Measurements from ENCODE around the gene SCMH1.
"Not testable (repeated sequence)": the region's sequence is repeated elsewhere in the genome, so short reads cannot be mapped to it uniquely, and the experiment has no call there.

The SCMH1 gene

DNA sequence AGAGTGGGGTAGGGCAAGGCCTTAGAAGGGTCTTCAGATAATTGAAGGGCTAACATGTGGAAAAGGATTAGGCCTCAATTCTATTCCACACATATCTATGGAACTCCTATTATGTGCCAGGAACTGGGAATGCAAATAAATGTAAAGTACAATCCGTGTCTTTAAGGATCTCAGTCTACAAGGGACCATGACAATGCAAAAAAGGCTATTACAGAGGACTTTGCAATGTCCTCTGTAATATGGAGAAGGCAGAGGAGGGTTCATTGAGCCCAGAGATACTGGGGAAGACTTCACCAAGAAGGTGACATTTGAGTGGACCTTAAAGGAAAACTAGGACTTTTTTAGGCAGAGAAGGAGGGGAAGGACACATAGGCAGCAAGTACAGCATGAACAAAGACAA lies 4.5 kb upstream of the SCMH1 start:
- DNase-seq, result no peak

DNA sequence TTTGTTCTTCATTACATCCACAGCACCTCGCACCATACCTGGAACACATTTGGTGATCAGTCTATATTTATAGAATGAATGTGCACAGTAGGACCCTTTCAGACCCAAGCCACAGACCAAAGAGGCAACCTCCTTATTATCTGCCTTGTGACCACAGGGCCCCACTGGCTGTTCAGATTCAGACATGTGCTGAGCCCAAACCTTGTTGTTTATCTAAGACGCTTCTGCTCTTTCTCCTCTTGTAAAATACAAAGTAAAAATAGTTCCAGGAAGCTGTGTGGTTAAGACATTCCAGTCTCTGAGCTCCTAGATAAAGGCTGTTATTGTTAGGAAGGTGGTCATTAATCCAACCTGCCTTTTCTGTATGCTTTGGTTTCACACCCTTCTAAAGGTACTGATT lies 3.6 kb upstream of the SCMH1 start:
- DNase-seq, result no peak

- DNase-seq, result no peak
These were observed 926 bp upstream of the SCMH1 start for GRCh38 chr1:41243079-41243385.

DNA sequence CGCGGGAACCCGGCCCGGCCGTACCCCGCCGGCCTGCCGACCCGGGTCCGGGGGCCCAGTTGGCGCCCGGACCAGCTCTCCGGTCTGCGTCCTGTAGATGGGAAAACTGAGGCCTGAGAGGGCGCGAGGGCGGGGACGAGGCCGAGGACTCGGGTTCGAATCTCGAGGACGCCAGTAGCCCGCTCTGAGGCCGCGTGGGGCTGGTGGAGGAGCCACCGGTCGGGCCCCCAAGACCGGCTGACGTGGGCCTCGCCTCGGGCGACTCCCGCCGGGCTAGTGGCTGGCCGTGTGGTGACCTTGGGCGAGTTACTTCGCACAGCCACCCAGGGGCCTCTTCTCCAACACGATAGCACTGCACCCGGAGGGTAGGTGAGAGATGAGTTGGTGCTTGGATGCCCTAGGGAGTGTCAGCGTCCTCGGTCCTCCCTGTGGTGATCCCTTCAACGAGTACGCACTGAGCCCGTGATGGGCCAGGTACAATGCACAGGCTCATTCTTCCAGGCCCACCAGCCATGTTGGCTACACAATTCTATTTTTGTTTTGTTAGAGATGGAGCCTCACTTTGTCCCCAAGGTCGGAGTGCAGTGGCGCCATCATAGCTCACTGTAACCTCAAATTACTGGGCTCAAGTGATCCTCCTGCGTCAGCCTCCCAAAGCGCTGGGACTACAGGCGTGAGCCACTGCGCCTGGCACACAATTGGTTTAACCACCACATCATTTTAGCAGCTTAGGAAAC lies 404 bp upstream of the SCMH1 start:
- DNase-seq, result no peak

GRCh38 chr1:41241354-41241748 lies 755 bp downstream of the SCMH1 start:
- peak; percentile 15 to 34 (median 19) for DNase-seq

GRCh38 chr1:41240781-41241353 lies 1.2 kb downstream of the SCMH1 start:
- no peak for DNase-seq

GRCh38 chr1:41239988-41240610 lies 2.0 kb downstream of the SCMH1 start:
- no peak for DNase-seq

DNA sequence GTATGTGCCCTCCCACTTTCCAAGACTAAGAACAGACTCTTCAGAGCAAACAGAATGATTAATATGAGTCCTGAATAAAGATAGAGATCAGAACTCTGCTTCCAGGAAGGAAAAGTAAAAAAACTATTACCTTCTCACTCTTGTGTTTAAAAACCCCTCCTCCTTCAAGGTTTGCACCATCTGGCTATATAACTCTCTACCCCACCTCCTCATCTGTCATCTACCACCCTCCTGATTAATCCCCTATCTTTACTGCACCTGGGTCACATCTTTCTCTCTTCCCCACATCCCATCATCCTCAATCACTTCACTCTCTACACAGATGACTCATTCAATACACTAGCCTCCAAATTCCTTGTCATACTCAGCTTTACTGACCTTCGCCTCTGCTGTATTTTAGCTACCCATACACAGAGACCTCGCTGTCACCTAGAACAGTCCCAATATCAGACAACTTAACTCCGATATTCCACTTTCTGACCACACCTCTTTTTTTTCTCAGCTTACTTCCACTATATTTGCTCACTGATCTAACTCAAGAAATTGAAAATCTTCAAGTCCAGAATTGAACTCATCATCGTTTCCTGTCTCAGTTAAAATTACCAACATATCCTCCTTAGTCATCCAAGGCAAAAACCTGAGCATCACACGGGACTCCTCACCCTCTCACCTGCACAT lies 3.7 kb downstream of the SCMH1 start:
- no peak for DNase-seq

GRCh38 chr1:41236781-41237180 lies 5.3 kb downstream of the SCMH1 start:
- DNase-seq, result no peak

- DNase-seq, result no peak
These were observed 6.2 kb downstream of the SCMH1 start for GRCh38 chr1:41235893-41236292.

DNA sequence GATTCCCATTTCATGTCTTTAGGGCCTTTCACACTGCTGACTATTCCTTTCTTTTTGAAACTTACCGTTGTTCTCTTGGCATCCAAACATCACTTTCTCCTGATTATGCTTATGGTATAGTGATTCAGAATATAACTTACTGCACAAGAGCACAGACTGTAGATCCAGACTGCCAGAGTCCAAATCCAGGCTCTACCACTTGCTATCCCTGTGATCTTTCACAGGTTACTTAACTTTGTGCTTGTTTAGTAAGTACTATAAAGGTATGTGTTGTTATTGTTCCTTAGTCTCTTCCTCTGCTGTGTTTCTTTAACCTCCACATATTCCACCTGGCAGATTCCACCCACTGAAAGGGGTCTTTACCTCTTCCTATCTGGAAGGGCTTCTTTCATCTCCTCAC lies 8.4 kb downstream of the SCMH1 start:
- DNase-seq, result no peak

- DNase-seq, result no peak
These were observed 9.8 kb downstream of the SCMH1 start for GRCh38 chr1:41232305-41232704.

- no peak for DNase-seq
These were observed 11.4 kb downstream of the SCMH1 start for GRCh38 chr1:41230656-41231055.

DNA sequence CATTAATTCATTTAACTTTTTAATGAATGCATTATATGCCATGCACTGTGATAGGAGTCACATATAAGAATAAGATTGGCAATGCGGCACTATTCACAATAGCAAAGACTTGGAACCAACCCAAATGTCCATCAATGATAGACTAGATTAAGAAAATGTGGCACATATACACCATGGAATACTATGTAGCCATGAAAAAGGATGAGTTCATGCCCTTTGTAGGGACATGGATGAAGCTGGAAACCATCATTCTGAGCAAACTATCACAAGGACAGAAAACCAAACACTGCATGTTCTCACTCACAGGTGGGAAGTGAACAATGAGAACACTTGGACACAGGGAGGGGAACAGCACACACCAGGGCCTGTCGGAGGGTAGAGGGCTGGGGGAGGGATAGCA lies 12.9 kb downstream of the SCMH1 start:
- not testable (repeated sequence) for DNase-seq

GRCh38 chr1:41226815-41227434 lies 15.2 kb downstream of the SCMH1 start:
- DNase-seq, result no peak

DNA sequence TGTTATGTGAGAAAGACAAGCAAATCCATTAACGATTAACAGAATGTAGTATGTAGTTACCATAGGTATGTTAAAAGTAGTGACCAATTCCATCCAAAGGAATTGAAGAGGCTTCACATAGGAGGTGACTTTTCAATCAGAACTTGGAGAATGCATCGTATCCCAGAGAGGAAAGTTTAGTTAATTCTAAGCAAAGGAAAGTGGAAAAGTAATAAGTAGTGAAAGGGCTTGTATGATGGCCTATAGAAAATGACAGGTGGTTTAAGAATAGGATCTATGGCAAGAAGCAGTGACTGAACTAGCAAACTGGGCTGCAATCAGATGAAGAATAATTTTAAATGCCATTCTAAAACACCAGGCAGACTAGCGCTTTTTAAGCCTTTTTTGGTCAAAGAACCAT lies 16.6 kb downstream of the SCMH1 start:
- DNase-seq, result no peak

GRCh38 chr1:41222496-41222895 lies 19.6 kb downstream of the SCMH1 start:
- DNase-seq, result no peak

GRCh38 chr1:41221995-41222394 lies 20.1 kb downstream of the SCMH1 start:
- DNase-seq, result no peak

DNA sequence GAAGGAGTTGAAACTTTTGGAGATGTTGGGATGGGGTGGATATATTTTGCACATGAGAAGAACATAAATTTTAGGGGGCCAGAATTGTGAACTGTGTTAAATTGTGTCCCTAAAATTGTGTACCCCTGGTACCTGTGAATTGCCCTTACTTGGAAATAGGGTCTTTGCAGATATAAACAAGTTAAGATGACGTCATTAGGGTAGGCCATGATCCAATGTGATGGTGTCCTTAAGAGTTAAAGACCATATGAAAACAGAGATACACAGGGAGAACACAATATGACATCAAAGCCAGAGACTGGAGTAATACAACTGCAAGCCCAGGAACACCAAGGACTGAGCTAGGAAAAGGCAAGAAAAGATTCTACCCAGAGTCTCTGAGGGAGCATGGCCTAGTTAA lies 24.0 kb downstream of the SCMH1 start:
- no peak for DNase-seq

DNA sequence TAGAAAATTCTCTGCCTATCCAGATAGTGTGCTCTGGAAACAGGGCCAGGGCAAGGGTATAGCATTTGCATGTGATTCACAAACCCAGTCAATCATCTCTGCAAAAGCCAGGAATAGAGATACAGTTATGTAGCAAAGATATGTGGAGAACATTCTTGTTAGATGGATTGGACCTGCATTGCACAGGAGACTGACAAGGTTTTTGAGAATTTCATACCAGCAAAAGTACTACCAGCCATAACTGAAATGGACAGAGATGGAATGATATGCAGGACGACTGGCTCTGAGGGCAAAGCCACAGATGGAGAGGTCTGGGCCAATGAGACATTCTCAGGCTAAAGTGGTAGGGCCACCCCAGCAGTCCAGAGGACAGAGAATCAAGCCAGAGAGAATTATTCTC lies 24.7 kb downstream of the SCMH1 start:
- DNase-seq, result no peak

GRCh38 chr1:41215623-41216022 lies 26.5 kb downstream of the SCMH1 start:
- DNase-seq, result no peak

DNA sequence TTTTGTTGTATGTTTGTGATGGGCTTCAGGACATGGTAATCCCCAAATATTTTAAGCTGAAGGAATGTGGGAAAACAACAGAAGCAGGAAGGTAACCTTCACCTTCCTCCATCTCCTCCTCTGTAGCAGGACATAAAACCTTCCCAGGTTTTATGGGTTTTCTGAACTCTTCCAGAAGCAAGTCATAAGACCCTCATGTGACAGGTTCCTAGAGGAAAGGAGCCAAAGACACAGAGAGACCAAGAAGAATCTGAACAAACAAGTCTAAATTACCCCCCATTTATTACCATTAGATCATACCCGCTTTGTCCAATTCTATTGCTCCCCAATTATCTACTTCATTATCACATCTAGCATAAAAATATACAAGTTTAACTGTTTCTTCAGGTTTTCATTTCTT lies 28.8 kb downstream of the SCMH1 start:
- DNase-seq, result no peak

- DNase-seq, result not testable (repeated sequence)
These were observed 30.5 kb downstream of the SCMH1 start for GRCh38 chr1:41211608-41212007.

GRCh38 chr1:41207053-41207452 lies 35.1 kb downstream of the SCMH1 start:
- not testable (repeated sequence) for DNase-seq
